ENCODE results near the gene USP35. TPM values are rescaled to one million over a fixed set of nuclear protein-coding genes. Genes with fewer than 3 reads are reported as not detected.

Gene USP35
- total RNA-seq, 1 experiment from 2014 or later = 6.0 TPM

DNA sequence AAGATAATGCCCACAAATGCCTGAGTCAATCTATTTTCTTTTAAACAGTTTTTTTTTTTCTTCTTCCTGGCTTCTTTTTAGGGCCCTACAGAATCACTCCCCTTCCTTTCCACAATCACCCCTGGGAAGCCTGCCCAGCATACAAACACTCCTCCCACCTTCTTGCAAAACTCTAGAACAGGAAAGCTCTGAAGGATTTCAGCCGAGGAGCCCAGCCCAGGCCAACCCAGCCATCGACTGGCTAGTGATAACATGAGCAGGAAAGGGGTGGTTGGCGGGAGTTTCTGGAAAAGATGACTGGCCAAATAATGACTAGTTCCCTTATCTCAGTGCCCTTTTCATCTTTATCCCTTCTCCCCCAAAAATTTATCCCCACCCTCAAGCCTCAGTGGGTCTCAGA is 68.2 kb downstream of the USP35 start:
- DNase-seq (ENCODE audit: low read depth, low spot score) (no peak), ATAC-seq (no peak)
- intact Hi-C loops (cut with micrococcal nuclease) = no loop called here
- Histone ChIP-seq H3K4me1 (ENCODE audit: control insufficient read depth in 1 of 2, insufficient read depth in 2 of 2, low read length in 2 of 2) (no peaks in the 10 kb centered on the region), H3K27me3 (ENCODE audit: insufficient read depth, low read length) (no peaks in the 10 kb centered on the region), H3K9ac (ENCODE audit: low read length) (no peak overlapping the region), H3K9me2 (ENCODE audit: insufficient read depth) (no peaks in the 10 kb centered on the region), H3K36me3 (ENCODE audit: control insufficient read depth in 1 of 2, insufficient read depth in 2 of 2, low read length in 2 of 2) (no peaks in the 10 kb centered on the region), H3K79me2 (ENCODE audit: insufficient read depth, low read length) (no peaks in the 10 kb centered on the region), H3K27ac (ENCODE audit: low read depth, low read length) (no peak overlapping the region), H2AFZ (ENCODE audit: low read depth, low read length, poor library complexity, severe bottlenecking) (no peak overlapping the region), H4K20me1 (ENCODE audit: insufficient read depth) (no peaks in the 10 kb centered on the region), H3K9me3 (ENCODE audit: control insufficient read depth in 1 of 2, insufficient read depth in 1 of 2, low read depth in 1 of 2, low read length in 2 of 2) (no peaks in the 10 kb centered on the region), H3K4me3 (replicated peaks in 1 of 2; ENCODE audit: low read depth in 1 of 2, low read length in 2 of 2) (no peak overlapping the region), H3K4me2 (ENCODE audit: low read length) (no peak overlapping the region)
- CTCF ChIA-PET = no interaction called here
- RAD21 ChIA-PET (ENCODE audit: low non-redundant PET in 1 of 2, low total read pairs in 2 of 2, uncharacterized antibody in 2 of 2, unreplicated experiment in 2 of 2) = no interaction called here
- BruUV-seq (replicated peaks) = no TSS peak
- POLR2A ChIA-PET = no interaction called here
- no peak for TF ChIP-seq RAD21 (IDR thresholded peaks at IDR 0.05; ENCODE audit: low read depth)
- TF ChIP-seq, protein P1, sequence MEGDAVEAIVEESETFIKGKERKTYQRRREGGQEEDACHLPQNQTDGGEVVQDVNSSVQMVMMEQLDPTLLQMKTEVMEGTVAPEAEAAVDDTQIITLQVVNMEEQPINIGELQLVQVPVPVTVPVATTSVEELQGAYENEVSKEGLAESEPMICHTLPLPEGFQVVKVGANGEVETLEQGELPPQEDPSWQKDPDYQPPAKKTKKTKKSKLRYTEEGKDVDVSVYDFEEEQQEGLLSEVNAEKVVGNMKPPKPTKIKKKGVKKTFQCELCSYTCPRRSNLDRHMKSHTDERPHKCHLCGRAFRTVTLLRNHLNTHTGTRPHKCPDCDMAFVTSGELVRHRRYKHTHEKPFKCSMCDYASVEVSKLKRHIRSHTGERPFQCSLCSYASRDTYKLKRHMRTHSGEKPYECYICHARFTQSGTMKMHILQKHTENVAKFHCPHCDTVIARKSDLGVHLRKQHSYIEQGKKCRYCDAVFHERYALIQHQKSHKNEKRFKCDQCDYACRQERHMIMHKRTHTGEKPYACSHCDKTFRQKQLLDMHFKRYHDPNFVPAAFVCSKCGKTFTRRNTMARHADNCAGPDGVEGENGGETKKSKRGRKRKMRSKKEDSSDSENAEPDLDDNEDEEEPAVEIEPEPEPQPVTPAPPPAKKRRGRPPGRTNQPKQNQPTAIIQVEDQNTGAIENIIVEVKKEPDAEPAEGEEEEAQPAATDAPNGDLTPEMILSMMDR (IDR thresholded peaks at IDR 0.05 in 2 of 3, conservative IDR thresholded peaks at IDR 0.05 in 1 of 3; ENCODE audit: borderline replicate concordance in 1 of 3, insufficient read depth in 1 of 3, low read depth in 2 of 3, low read length in 2 of 3) = no peak
- no peak for TF ChIP-seq FOSL1 (IDR thresholded peaks at IDR 0.05; ENCODE audit: low read depth)
- no peak for TF ChIP-seq ZNF274 (IDR thresholded peaks at IDR 0.05; ENCODE audit: low read depth, low read length)
- no peak for TF ChIP-seq SP1 (IDR thresholded peaks at IDR 0.05; ENCODE audit: low read depth)
- no peak for TF ChIP-seq TCF7L2 (IDR thresholded peaks at IDR 0.05; ENCODE audit: borderline replicate concordance, extremely low read depth, insufficient read depth, insufficient read length)
- TF ChIP-seq, protein P2, sequence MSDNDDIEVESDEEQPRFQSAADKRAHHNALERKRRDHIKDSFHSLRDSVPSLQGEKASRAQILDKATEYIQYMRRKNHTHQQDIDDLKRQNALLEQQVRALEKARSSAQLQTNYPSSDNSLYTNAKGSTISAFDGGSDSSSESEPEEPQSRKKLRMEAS (IDR thresholded peaks at IDR 0.05) = no peak
- no peak for TF ChIP-seq EZH2 (IDR thresholded peaks at IDR 0.05)
- TF ChIP-seq, protein P3, sequence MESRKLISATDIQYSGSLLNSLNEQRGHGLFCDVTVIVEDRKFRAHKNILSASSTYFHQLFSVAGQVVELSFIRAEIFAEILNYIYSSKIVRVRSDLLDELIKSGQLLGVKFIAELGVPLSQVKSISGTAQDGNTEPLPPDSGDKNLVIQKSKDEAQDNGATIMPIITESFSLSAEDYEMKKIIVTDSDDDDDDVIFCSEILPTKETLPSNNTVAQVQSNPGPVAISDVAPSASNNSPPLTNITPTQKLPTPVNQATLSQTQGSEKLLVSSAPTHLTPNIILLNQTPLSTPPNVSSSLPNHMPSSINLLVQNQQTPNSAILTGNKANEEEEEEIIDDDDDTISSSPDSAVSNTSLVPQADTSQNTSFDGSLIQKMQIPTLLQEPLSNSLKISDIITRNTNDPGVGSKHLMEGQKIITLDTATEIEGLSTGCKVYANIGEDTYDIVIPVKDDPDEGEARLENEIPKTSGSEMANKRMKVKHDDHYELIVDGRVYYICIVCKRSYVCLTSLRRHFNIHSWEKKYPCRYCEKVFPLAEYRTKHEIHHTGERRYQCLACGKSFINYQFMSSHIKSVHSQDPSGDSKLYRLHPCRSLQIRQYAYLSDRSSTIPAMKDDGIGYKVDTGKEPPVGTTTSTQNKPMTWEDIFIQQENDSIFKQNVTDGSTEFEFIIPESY (IDR thresholded peaks at IDR 0.05; ENCODE audit: extremely low read depth, insufficient replicate concordance, low read length) = no peak
- TF ChIP-seq, protein P4, sequence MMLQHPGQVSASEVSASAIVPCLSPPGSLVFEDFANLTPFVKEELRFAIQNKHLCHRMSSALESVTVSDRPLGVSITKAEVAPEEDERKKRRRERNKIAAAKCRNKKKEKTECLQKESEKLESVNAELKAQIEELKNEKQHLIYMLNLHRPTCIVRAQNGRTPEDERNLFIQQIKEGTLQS (IDR thresholded peaks at IDR 0.05) = no peak
- TF ChIP-seq SRF (IDR thresholded peaks at IDR 0.05; ENCODE audit: low read depth) = no peak
- no peak for TF ChIP-seq EZH2phosphoT487 (IDR thresholded peaks at IDR 0.05; ENCODE audit: borderline replicate concordance)
- TF ChIP-seq POLR2A (IDR thresholded peaks at IDR 0.05; ENCODE audit: borderline replicate concordance, extremely low read depth, insufficient read depth, insufficient read length) = no peak
- no peak for TF ChIP-seq SIN3A (IDR thresholded peaks at IDR 0.05; ENCODE audit: low read depth)
- no peak for TF ChIP-seq ELF1 (IDR thresholded peaks at IDR 0.05; ENCODE audit: borderline replicate concordance, low read depth)
- TF ChIP-seq ZFX (IDR thresholded peaks at IDR 0.05) = no peak
- TF ChIP-seq POLR2AphosphoS5 (IDR thresholded peaks at IDR 0.05; ENCODE audit: low read depth, low read length) = no peak
- TF ChIP-seq CBX3 (IDR thresholded peaks at IDR 0.05; ENCODE audit: low read depth) = no peak
- TF ChIP-seq, protein P5, sequence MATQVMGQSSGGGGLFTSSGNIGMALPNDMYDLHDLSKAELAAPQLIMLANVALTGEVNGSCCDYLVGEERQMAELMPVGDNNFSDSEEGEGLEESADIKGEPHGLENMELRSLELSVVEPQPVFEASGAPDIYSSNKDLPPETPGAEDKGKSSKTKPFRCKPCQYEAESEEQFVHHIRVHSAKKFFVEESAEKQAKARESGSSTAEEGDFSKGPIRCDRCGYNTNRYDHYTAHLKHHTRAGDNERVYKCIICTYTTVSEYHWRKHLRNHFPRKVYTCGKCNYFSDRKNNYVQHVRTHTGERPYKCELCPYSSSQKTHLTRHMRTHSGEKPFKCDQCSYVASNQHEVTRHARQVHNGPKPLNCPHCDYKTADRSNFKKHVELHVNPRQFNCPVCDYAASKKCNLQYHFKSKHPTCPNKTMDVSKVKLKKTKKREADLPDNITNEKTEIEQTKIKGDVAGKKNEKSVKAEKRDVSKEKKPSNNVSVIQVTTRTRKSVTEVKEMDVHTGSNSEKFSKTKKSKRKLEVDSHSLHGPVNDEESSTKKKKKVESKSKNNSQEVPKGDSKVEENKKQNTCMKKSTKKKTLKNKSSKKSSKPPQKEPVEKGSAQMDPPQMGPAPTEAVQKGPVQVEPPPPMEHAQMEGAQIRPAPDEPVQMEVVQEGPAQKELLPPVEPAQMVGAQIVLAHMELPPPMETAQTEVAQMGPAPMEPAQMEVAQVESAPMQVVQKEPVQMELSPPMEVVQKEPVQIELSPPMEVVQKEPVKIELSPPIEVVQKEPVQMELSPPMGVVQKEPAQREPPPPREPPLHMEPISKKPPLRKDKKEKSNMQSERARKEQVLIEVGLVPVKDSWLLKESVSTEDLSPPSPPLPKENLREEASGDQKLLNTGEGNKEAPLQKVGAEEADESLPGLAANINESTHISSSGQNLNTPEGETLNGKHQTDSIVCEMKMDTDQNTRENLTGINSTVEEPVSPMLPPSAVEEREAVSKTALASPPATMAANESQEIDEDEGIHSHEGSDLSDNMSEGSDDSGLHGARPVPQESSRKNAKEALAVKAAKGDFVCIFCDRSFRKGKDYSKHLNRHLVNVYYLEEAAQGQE (IDR thresholded peaks at IDR 0.05; ENCODE audit: low read depth) = no peak
